Measurements from ENCODE around the gene FAT1. TPM values are rescaled to one million over a fixed set of nuclear protein-coding genes. Genes with fewer than 3 reads are reported as not detected.

The FAT1 gene
- total RNA-seq, 4 donors from 2014 or later: 321 to 477 (median 380) TPM

DNA sequence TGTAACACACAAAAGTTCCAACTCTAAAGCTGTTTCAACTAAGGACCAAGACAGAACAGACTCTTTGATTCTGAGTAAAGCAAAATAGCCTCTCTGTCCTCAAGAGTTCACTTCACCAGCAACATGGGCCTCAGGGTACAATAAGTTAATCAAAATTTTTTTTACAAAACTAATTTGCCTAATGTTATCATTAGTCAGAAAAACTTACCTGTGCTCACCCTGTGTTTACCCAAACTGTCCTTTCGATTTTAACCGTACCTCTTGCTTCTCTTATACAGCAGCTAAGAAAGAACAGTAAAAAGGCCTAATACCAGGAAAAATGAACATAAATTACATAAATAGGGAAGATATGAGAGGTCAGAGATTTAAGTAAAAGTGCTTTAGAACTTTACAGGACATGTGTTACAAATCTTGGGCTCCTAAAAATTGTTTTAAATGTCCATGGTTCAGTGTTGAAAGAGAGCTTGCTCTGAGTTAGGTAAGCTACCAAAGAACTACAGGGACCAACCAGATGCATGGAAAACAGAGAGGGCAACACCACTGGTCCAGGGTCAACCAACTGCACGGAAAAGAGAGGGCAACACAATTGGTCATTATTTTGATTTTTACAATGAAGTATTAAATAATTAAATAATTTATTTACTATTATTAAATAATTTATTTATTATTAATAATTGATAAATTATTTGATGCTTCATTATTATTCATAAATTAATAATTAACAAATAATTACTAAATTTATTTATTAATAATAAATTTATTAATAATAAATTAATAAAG, 73.1 kb downstream of the FAT1 start:
- H3K27me3 ChIP-seq: no peaks in the 10 kb centered on the region
- no peaks in the 10 kb centered on the region for H3K9me3 ChIP-seq
- H3K4me1 ChIP-seq: peaks cover 0 to 9% (median 0%) of the 10 kb centered on the region in 4 donors
- 90 to 97% methylated on average over 3 of the region's 3 CpGs for WGBS, 2 donors (ENCODE audit: low coverage in 1 of 2)
- H3K36me3 ChIP-seq: peaks cover 0 to 6% (median 0%) of the 10 kb centered on the region in 4 donors
- no peak overlapping the region for H3K27ac ChIP-seq
- in situ Hi-C loops (cut with MboI; ENCODE audit: low pct_ligation_motif_present in 1 of 4, low pct_unique_long_range_greater_than_20kb in 1 of 4, low sequenced_read_pairs in 3 of 4): no loop called here
- TF ChIP-seq, protein P1, sequence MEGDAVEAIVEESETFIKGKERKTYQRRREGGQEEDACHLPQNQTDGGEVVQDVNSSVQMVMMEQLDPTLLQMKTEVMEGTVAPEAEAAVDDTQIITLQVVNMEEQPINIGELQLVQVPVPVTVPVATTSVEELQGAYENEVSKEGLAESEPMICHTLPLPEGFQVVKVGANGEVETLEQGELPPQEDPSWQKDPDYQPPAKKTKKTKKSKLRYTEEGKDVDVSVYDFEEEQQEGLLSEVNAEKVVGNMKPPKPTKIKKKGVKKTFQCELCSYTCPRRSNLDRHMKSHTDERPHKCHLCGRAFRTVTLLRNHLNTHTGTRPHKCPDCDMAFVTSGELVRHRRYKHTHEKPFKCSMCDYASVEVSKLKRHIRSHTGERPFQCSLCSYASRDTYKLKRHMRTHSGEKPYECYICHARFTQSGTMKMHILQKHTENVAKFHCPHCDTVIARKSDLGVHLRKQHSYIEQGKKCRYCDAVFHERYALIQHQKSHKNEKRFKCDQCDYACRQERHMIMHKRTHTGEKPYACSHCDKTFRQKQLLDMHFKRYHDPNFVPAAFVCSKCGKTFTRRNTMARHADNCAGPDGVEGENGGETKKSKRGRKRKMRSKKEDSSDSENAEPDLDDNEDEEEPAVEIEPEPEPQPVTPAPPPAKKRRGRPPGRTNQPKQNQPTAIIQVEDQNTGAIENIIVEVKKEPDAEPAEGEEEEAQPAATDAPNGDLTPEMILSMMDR (IDR thresholded peaks at IDR 0.05): no peak
- TF ChIP-seq POLR2AphosphoS5 (IDR thresholded peaks at IDR 0.05) (no peak), POLR2A (IDR thresholded peaks at IDR 0.05) (no peak), EP300 (IDR thresholded peaks at IDR 0.05; ENCODE audit: low read depth) (no peak)
- no peak overlapping the region for H3K4me3 ChIP-seq
- DNase-seq: no peak
- intact Hi-C loops (cut with DNase I; ENCODE audit: low total_unique reads): no loop called here

DNA sequence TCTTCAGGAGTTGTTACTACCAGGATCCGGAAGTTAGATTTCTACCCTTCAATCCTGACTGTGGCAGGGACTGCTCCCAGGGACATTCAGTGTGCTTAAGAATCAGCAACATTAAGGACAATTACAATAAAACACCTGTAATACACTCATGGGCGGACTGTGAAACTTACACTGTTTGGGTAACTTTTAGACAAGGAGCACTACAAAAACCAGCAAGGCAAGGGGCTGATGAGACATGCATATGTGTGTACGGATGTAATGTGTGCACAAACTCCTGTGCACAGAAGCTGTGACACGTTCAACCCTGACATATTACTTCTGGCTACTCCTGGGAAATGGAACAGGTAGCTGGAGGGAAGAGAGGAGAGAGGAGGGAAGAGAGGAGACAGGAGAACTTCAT, 75.8 kb downstream of the FAT1 start:
- intact Hi-C loops (cut with DNase I; ENCODE audit: low total_unique reads): no loop called here
- TF ChIP-seq POLR2A (IDR thresholded peaks at IDR 0.05): no peak
- no peak for TF ChIP-seq EP300 (IDR thresholded peaks at IDR 0.05; ENCODE audit: low read depth)
- TF ChIP-seq, protein P1 (IDR thresholded peaks at IDR 0.05): no peak
- TF ChIP-seq POLR2AphosphoS5 (IDR thresholded peaks at IDR 0.05): no peak
- WGBS, 2 donors (ENCODE audit: low coverage in 1 of 2): 80 to 81% methylated on average over 4 of the region's 4 CpGs

GRCh38 chr4:186644737-186645261, 78.9 kb downstream of the FAT1 start:
- intact Hi-C loops (cut with DNase I; ENCODE audit: low total_unique reads): no loop called here
- WGBS, 2 donors (ENCODE audit: low coverage in 1 of 2): 63 to 79% methylated on average over 4 to 9 of the region's 9 CpGs
- Histone ChIP-seq H3K4me3 (no peak overlapping the region), H3K4me1 (peaks cover 0 to 14% (median 11%) of the 10 kb centered on the region in 4 donors), H3K27ac (peak overlapping the region in 2 of 4 donors; percentile 5 to 11), H3K27me3 (no peaks in the 10 kb centered on the region), H3K36me3 (peaks cover 0 to 6% (median 0%) of the 10 kb centered on the region in 4 donors), H3K9me3 (no peaks in the 10 kb centered on the region)
- TF ChIP-seq POLR2A (IDR thresholded peaks at IDR 0.05) (no peak), EP300 (IDR thresholded peaks at IDR 0.05; ENCODE audit: low read depth) (no peak), POLR2AphosphoS5 (IDR thresholded peaks at IDR 0.05) (no peak)
- in situ Hi-C loops (cut with MboI; ENCODE audit: low pct_ligation_motif_present in 1 of 4, low pct_unique_long_range_greater_than_20kb in 1 of 4, low sequenced_read_pairs in 3 of 4): no loop called here
- no peak for DNase-seq

More for the DNA sequence above, 75.8 kb downstream of the FAT1 start:
- DNase-seq: no peak
- H3K36me3 ChIP-seq: peaks cover 0 to 6% (median 0%) of the 10 kb centered on the region in 4 donors
- no peak overlapping the region for H3K27ac ChIP-seq
- no peaks in the 10 kb centered on the region for H3K9me3 ChIP-seq
- no peak overlapping the region for H3K4me3 ChIP-seq
- in situ Hi-C loops (cut with MboI; ENCODE audit: low pct_ligation_motif_present in 1 of 4, low pct_unique_long_range_greater_than_20kb in 1 of 4, low sequenced_read_pairs in 3 of 4): no loop called here
- H3K4me1 ChIP-seq: peaks cover 0 to 14% (median 11%) of the 10 kb centered on the region in 4 donors
- H3K27me3 ChIP-seq: no peaks in the 10 kb centered on the region

DNA sequence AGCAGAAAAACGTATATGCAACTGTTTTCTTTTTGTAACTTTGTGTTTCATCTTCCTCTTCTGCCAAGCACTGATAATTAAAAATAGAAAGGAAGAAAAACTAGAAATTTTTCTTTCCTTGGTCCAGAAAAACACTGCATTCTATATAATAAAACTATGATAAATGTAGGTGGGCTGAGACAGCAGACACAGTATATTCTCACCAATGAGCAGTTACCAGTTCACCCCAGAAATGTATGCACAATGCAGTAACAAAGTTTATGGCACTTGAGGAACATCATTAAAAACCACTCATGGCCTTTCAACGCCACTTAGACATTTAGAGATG, 79.4 kb downstream of the FAT1 start:
- H3K9me3 ChIP-seq: no peaks in the 10 kb centered on the region
- WGBS, 2 donors (ENCODE audit: low coverage in 1 of 2): 35 to 52% methylated on average over 2 of the region's 2 CpGs
- in situ Hi-C loops (cut with MboI; ENCODE audit: low pct_ligation_motif_present in 1 of 4, low pct_unique_long_range_greater_than_20kb in 1 of 4, low sequenced_read_pairs in 3 of 4): no loop called here
- DNase-seq: no peak
- TF ChIP-seq EP300 (IDR thresholded peaks at IDR 0.05; ENCODE audit: low read depth): no peak
- no peak for TF ChIP-seq POLR2AphosphoS5 (IDR thresholded peaks at IDR 0.05)
- TF ChIP-seq, protein P1 (IDR thresholded peaks at IDR 0.05): no peak
- no peak for TF ChIP-seq POLR2A (IDR thresholded peaks at IDR 0.05)
- no peak overlapping the region for H3K4me3 ChIP-seq
- peaks cover 0 to 2% (median 0%) of the 10 kb centered on the region in 4 donors for H3K36me3 ChIP-seq
- H3K27me3 ChIP-seq: no peaks in the 10 kb centered on the region
- peak overlapping the region in 3 of 4 donors; percentile 2 to 25 (median 11) for H3K27ac ChIP-seq
- intact Hi-C loops (cut with DNase I; ENCODE audit: low total_unique reads): no loop called here
- H3K4me1 ChIP-seq: peaks cover 0 to 14% (median 11%) of the 10 kb centered on the region in 4 donors
